T-helper 1 cell treated with Interleukin-12 subunit alpha and Interleukin-12 subunit beta and Interleukin-4 antibody, amounts not matched to agents 30 μg/mL and 1 μg/mL, for 36 hours (primary cell): ENCODE results near the gene PLPP1.
A peak's percentile ranks its signal among the peaks of the same experiment; 100 is the strongest.

Experiments used
- H3K27ac Mint-ChIP-seq: one replicate; pipeline ENCODE4 v1.8.0; 2021; ENCODE audit warnings: mild to moderate bottlenecking, mixed read lengths
- H3K27me3 Mint-ChIP-seq: one replicate; pipeline ENCODE4 v1.8.0; 2021; ENCODE audit warnings: low read depth, mixed read lengths
- H3K36me3 Mint-ChIP-seq: one replicate; pipeline ENCODE4 v1.8.0; 2021; ENCODE audit warnings: low read depth, mixed read lengths
- H3K4me1 Mint-ChIP-seq: one replicate; pipeline ENCODE4 v1.8.0; 2021; ENCODE audit warnings: low read depth, mixed read lengths
- H3K4me3 Mint-ChIP-seq: one replicate; pipeline ENCODE4 v1.8.0; 2021; ENCODE audit warnings: mild to moderate bottlenecking, moderate library complexity, mixed read lengths
- H3K9me3 Mint-ChIP-seq: one replicate; pipeline ENCODE4 v1.8.0; 2021; ENCODE audit warnings: mixed read lengths

The PLPP1 gene

GRCh38 chr5:55407059-55407684 is 127.6 kb downstream of the PLPP1 start:
- H3K4me1 Mint-ChIP-seq = no peaks in the 10 kb centered on the region
- no peaks in the 10 kb centered on the region for H3K9me3 Mint-ChIP-seq
- no peaks in the 10 kb centered on the region for H3K27me3 Mint-ChIP-seq
- H3K4me3 Mint-ChIP-seq = no peak overlapping the region
- H3K36me3 Mint-ChIP-seq = peaks cover 28% of the 10 kb centered on the region
- H3K27ac Mint-ChIP-seq = no peak overlapping the region

GRCh38 chr5:55406292-55406691 is 128.5 kb downstream of the PLPP1 start:
- Mint-ChIP-seq H3K27me3 (no peaks in the 10 kb centered on the region), H3K4me3 (no peak overlapping the region), H3K9me3 (no peaks in the 10 kb centered on the region), H3K36me3 (peaks cover 29% of the 10 kb centered on the region), H3K4me1 (no peaks in the 10 kb centered on the region), H3K27ac (no peak overlapping the region)

GRCh38 chr5:55402199-55402598 is 132.6 kb downstream of the PLPP1 start:
- no peaks in the 10 kb centered on the region for H3K27me3 Mint-ChIP-seq
- peaks cover 20% of the 10 kb centered on the region for H3K36me3 Mint-ChIP-seq
- no peaks in the 10 kb centered on the region for H3K9me3 Mint-ChIP-seq
- H3K4me1 Mint-ChIP-seq = no peaks in the 10 kb centered on the region
- H3K27ac Mint-ChIP-seq = no peak overlapping the region
- H3K4me3 Mint-ChIP-seq = no peak overlapping the region

- Mint-ChIP-seq H3K27ac (no peak overlapping the region), H3K4me1 (peaks cover 2% of the 10 kb centered on the region), H3K4me3 (no peak overlapping the region), H3K9me3 (peaks cover 10% of the 10 kb centered on the region), H3K27me3 (no peaks in the 10 kb centered on the region), H3K36me3 (peaks cover 47% of the 10 kb centered on the region)
Observed at GRCh38 chr5:55393501-55394175, 141.1 kb downstream of the PLPP1 start.

GRCh38 chr5:55392669-55393068 is 142.1 kb downstream of the PLPP1 start:
- Mint-ChIP-seq H3K36me3 (peaks cover 50% of the 10 kb centered on the region), H3K9me3 (peaks cover 10% of the 10 kb centered on the region), H3K4me1 (peaks cover 2% of the 10 kb centered on the region), H3K27me3 (no peaks in the 10 kb centered on the region), H3K4me3 (no peak overlapping the region), H3K27ac (no peak overlapping the region)

GRCh38 chr5:55391707-55392106 is 143.1 kb downstream of the PLPP1 start:
- H3K36me3 Mint-ChIP-seq = peaks cover 48% of the 10 kb centered on the region
- peaks cover 2% of the 10 kb centered on the region for H3K4me1 Mint-ChIP-seq
- no peaks in the 10 kb centered on the region for H3K27me3 Mint-ChIP-seq

GRCh38 chr5:55387865-55388264 is 146.9 kb downstream of the PLPP1 start:
- Mint-ChIP-seq H3K4me3 (no peak overlapping the region), H3K9me3 (peaks cover 23% of the 10 kb centered on the region), H3K36me3 (peaks cover 64% of the 10 kb centered on the region), H3K4me1 (peaks cover 11% of the 10 kb centered on the region), H3K27me3 (no peaks in the 10 kb centered on the region), H3K27ac (no peak overlapping the region)

More at GRCh38 chr5:55391707-55392106, 143.1 kb downstream of the PLPP1 start:
- Mint-ChIP-seq H3K27ac (no peak overlapping the region), H3K4me3 (no peak overlapping the region), H3K9me3 (peaks cover 10% of the 10 kb centered on the region)

GRCh38 chr5:55386356-55386755 is 148.4 kb downstream of the PLPP1 start:
- Mint-ChIP-seq H3K36me3 (peaks cover 61% of the 10 kb centered on the region), H3K27ac (no peak overlapping the region), H3K9me3 (peaks cover 13% of the 10 kb centered on the region), H3K4me1 (peaks cover 11% of the 10 kb centered on the region), H3K4me3 (no peak overlapping the region), H3K27me3 (no peaks in the 10 kb centered on the region)

GRCh38 chr5:55385846-55386245 is 148.9 kb downstream of the PLPP1 start:
- Mint-ChIP-seq H3K36me3 (peaks cover 58% of the 10 kb centered on the region), H3K27ac (no peak overlapping the region), H3K27me3 (no peaks in the 10 kb centered on the region), H3K9me3 (peaks cover 13% of the 10 kb centered on the region), H3K4me1 (peaks cover 11% of the 10 kb centered on the region), H3K4me3 (no peak overlapping the region)

- Mint-ChIP-seq H3K27me3 (no peaks in the 10 kb centered on the region), H3K9me3 (peaks cover 13% of the 10 kb centered on the region), H3K4me1 (peaks cover 11% of the 10 kb centered on the region), H3K36me3 (peaks cover 57% of the 10 kb centered on the region), H3K27ac (no peak overlapping the region), H3K4me3 (no peak overlapping the region)
Observed at GRCh38 chr5:55385227-55385626, 149.5 kb downstream of the PLPP1 start.

- H3K27ac Mint-ChIP-seq = no peak overlapping the region
- H3K9me3 Mint-ChIP-seq = peaks cover 13% of the 10 kb centered on the region
- peak overlapping the region; percentile 8 for H3K4me3 Mint-ChIP-seq
- H3K4me1 Mint-ChIP-seq = peaks cover 11% of the 10 kb centered on the region
- H3K27me3 Mint-ChIP-seq = no peaks in the 10 kb centered on the region
- H3K36me3 Mint-ChIP-seq = peaks cover 55% of the 10 kb centered on the region
Observed at GRCh38 chr5:55384072-55384471, 150.7 kb downstream of the PLPP1 start.

GRCh38 chr5:55383254-55383653 is 151.5 kb downstream of the PLPP1 start:
- Mint-ChIP-seq H3K27me3 (no peaks in the 10 kb centered on the region), H3K4me1 (peaks cover 11% of the 10 kb centered on the region), H3K9me3 (peaks cover 13% of the 10 kb centered on the region), H3K36me3 (peaks cover 58% of the 10 kb centered on the region), H3K27ac (no peak overlapping the region), H3K4me3 (no peak overlapping the region)

GRCh38 chr5:55377810-55378209 is 157.0 kb downstream of the PLPP1 start:
- peaks cover 7% of the 10 kb centered on the region for H3K9me3 Mint-ChIP-seq
- peaks cover 2% of the 10 kb centered on the region for H3K4me1 Mint-ChIP-seq
- no peak overlapping the region for H3K4me3 Mint-ChIP-seq
- peaks cover 55% of the 10 kb centered on the region for H3K36me3 Mint-ChIP-seq
- no peak overlapping the region for H3K27ac Mint-ChIP-seq
- H3K27me3 Mint-ChIP-seq = no peaks in the 10 kb centered on the region
